NCI-H82 (cell line): ENCODE data around the gene SOST.

Experiments used
- DNase-seq: peaks from one replicate; lab custom pipeline; 2025; lab: John Stamatoyannopoulos, UW

SOST gene

GRCh38 chr17:43707184-43707583 is 51.4 kb downstream of the SOST start:
- no peak for DNase-seq

DNA sequence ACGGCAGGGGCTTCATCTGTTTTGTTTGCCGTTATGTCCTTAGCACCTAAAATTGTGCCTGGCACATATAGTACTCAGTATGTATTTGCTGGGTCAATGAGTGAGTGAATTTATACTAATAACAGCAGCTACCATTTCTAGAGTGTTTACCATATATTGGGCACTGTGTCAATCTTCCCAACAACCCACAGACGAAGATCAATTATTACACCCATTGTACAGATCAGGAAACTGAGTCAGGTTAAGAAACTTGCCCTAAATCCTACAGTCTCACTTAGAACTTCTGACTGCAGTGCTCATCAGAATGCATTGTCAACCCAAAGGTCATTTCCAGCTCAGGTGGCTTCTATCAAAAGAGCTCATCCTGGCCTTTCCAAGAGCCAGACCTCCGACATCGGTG is 52.4 kb downstream of the SOST start:
- no peak for DNase-seq
